HG02759 (cell line): ENCODE data around the gene DMWD.

Experiments used
- ATAC-seq: cut with Tn5 transposase; IDR thresholded peaks from one replicate; pipeline ENCODE4 v1.9.1; 2021; ENCODE audit warnings: mild to moderate bottlenecking, moderate library complexity; ENCODE audit not compliant: unreplicated experiment

The DMWD gene, protein sequence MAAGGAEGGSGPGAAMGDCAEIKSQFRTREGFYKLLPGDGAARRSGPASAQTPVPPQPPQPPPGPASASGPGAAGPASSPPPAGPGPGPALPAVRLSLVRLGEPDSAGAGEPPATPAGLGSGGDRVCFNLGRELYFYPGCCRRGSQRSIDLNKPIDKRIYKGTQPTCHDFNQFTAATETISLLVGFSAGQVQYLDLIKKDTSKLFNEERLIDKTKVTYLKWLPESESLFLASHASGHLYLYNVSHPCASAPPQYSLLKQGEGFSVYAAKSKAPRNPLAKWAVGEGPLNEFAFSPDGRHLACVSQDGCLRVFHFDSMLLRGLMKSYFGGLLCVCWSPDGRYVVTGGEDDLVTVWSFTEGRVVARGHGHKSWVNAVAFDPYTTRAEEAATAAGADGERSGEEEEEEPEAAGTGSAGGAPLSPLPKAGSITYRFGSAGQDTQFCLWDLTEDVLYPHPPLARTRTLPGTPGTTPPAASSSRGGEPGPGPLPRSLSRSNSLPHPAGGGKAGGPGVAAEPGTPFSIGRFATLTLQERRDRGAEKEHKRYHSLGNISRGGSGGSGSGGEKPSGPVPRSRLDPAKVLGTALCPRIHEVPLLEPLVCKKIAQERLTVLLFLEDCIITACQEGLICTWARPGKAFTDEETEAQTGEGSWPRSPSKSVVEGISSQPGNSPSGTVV

DNA sequence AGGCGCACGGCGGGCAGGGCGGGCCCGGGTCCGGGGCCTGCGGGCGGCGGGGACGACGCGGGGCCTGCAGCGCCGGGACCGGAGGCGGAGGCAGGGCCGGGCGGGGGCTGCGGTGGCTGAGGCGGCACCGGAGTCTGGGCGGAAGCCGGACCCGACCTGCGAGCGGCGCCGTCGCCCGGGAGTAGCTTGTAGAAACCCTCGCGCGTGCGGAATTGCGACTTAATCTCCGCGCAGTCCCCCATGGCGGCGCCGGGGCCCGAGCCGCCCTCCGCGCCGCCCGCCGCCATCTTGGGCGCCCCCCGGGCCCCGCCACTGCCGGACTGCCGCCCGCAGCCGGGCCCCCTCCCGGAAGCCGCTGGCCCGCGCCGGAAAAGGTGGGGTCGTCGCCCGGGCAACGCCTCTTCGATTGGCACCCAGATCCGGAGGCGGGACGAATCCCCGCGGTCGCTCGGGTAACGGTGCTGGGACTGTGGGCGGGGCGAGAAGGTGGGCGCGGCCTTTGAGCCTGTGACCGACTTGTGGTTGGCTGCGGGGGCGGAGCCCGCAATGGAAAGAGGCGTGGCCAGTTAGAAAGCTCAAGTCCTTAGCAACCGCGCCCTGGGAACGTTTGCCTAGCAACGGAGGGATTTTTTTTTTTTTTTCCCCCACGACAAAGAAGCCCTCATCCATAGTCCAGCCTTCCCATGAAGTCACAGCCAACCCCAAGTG is at the start of gene DMWD:
DMWD (minus strand) TSS at position 376 of the 708 bp plus-strand sequence; CDS start at position 287, 89 bp downstream.
- ATAC-seq = peak; percentile 95

DNA sequence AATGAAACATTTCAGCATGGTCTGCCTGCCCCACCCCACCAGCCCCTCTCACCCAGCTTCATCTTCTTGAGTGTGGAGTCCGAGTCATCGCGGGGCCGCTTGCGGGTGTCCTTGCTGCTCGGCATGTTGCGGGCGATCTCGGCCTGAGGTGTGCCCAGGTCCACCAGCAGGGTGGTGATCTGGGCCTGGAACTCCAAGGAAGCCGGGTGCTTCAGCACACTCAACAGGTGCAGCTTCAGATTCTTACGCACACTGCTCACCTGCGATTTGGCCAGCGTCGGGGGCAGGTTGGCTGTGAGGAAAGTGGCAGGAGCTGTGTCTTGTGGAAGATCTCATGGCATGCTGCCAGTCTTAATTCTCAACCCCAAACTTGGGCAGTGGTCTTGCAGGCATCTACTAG is 49.6 kb upstream of the DMWD start:
- ATAC-seq = no peak

DNA sequence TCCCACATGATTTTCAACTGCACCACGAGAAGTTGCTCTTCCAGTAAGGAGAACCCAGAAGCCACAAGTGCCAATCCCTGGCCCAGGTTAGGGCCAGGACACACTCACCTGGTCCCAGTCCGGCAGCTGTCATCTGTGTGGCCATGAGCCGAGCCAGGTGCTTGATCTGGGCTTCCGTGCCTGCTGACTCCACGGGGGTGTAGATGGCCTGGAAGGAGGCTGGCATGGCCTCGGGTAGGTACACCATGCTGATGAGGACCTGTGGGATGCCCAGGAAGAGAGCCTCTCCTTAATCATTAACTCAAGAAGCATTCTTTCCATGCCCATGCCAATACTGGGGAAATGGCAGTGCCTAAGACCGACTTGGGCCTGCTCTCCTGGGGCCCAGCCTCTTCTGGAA is 42.3 kb upstream of the DMWD start:
- no peak for ATAC-seq

DNA sequence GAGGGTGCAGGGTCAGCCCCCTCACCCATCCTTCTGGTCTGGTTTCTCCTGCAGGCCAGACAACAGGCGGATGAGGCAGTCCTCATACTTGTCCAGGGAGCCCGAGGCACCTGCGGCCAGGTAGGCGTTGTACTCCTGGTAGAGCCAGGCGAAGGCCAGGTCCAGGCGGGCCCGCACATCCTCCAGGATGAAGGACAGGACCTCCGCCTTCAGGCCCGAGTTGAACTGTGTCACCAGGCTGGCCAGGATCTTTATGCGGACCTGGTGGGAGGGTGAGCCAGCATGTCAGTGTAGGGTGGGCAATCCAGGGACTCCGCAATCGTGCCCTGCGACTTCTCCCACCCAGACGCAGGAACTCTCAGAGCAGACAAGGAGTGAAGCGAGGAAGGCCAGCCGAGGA is 36.3 kb upstream of the DMWD start:
- ATAC-seq = no peak

DNA sequence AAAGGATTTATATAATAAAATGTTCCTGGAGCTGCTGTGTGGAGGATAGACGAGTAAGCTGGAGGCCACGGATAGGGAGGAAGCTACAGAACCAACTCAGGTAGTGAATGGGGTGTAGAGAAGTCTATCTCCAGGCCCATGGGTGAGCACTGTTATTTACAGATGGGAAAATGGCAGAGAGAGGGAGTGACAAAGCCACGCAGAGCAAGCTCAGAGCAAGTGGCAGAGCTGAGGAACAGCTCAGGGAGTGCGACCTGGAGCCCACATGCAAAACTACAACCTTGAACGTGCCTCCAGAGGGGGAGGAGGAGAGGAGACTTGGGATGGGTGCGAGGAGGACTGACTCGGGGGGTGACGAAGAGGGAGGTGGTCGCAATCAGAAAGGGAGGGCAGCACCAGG is 35.9 kb upstream of the DMWD start:
- ATAC-seq = no peak

- ATAC-seq = no peak
Observed at GRCh38 chr19:45827459-45828093, 34.9 kb upstream of the DMWD start.

- no peak for ATAC-seq
Observed at GRCh38 chr19:45826934-45827333, 34.3 kb upstream of the DMWD start.

- ATAC-seq = no peak
Observed at GRCh38 chr19:45825917-45826893, 33.6 kb upstream of the DMWD start.

- ATAC-seq = no peak
Observed at GRCh38 chr19:45825263-45825605, 32.6 kb upstream of the DMWD start.

DNA sequence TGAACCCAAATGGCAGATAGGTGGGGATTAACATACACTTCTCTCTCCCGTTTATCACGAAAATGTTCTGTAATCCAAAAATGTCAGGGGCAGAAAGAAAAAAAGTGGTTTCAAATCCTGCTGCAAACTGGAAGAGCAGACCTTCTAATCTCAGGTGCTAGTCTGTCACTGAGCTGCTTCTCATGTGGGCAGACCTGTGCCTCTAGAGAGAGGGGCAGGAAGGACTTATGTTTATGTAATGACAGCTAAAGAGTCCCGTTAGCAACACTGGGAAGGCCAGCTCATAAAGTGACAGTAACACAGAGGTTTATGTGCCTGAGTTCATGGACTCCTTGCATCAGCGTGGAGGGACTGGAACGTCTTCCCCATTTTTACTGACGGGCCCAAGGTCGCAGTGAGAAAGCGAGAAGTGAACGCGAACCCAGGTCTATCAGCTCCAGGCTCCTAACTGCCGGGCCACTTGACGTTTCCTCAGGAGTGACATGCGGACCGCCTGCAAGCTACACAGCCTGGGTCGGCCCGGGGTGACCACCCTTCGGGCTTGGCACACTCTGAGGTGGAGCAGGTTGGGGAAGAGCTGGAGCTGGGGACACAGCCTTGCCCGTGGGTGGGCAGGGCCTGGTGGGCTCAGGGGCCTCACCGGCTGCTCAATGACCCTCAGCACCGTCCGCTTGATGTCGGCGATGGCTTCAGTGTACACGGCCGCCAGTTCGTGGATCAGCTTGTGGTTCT is 32.1 kb upstream of the DMWD start:
- ATAC-seq = no peak

DNA sequence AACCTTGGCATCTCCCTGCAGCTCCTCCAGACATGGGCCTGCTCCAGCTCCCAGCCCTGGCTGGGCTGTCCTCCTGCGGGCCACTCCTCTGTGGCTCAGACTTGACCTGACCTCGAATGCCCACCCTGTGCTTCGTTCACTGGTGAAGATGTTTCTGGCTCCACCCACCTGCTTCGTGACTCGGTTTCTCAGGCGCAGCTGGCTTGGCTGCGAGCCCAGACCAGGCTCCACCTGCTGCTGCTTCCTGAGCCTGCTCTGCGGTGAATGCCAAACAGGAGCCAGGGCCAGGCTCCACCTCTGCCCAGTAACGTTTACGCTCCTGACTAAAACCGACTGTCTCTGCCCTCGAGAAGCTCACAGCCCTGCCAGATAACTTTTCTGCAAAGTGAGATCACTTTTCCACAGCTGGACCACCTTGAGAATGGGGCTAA is 31.4 kb upstream of the DMWD start:
- no peak for ATAC-seq

GRCh38 chr19:45823182-45823581 is 30.5 kb upstream of the DMWD start:
- no peak for ATAC-seq

DNA sequence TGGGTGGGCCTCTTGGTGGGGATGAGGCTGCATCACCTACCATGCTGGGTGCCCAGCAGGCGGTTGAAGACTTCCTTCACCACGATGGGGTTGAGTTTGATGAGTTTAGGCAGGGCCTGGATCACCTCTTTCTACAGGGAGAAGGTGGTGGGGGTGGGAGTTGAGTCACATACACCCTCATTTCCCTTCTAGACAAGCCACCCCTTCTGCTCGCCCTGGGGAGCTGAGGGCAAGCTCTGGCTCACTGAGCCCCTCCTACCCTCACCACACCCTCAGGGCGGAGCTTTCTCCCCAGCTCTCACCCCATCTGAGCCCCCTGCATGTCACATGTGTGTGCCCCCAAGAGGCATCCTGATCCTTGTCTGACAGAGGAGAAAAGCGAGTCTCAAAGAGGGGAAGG is 30.1 kb upstream of the DMWD start:
- ATAC-seq = no peak

GRCh38 chr19:45821570-45821969 is 28.9 kb upstream of the DMWD start:
- ATAC-seq = no peak

- no peak for ATAC-seq
Observed at GRCh38 chr19:45821103-45821521, 28.5 kb upstream of the DMWD start.

- ATAC-seq = no peak
Observed at GRCh38 chr19:45820413-45821102, 27.9 kb upstream of the DMWD start.

DNA sequence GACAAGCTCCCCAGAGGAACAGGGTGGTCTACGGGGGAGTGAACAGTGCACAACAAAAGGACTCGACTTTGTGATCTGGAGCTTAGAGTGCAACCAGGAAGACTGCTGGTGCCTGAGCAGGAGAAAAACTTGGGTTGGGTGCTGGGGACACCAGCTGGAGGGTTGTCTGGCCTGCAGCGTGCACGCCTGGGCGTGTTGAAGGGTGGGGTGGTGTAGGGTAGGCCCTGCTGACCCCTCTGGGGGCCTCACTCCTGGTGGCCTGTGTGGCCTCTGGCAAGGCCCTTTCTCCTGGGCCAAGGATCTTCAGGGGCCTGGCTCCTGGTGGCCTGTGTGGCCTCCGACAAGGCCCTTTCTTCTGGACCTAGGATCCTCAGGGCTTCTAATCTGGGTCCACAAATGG is 27.1 kb upstream of the DMWD start:
- ATAC-seq = no peak

- no peak for ATAC-seq
Observed at GRCh38 chr19:45817725-45818301, 25.2 kb upstream of the DMWD start.
